GM21786 (cell line): ENCODE results near the gene TRABD2B.

ENCODE experiments used
- ATAC-seq: cut with Tn5 transposase; IDR thresholded peaks from one replicate; pipeline ENCODE4 v1.9.1; 2021; ENCODE audit not compliant: unreplicated experiment

Gene TRABD2B

GRCh38 chr1:47938520-47938919 is 58.7 kb downstream of the TRABD2B start:
- no peak for ATAC-seq

DNA sequence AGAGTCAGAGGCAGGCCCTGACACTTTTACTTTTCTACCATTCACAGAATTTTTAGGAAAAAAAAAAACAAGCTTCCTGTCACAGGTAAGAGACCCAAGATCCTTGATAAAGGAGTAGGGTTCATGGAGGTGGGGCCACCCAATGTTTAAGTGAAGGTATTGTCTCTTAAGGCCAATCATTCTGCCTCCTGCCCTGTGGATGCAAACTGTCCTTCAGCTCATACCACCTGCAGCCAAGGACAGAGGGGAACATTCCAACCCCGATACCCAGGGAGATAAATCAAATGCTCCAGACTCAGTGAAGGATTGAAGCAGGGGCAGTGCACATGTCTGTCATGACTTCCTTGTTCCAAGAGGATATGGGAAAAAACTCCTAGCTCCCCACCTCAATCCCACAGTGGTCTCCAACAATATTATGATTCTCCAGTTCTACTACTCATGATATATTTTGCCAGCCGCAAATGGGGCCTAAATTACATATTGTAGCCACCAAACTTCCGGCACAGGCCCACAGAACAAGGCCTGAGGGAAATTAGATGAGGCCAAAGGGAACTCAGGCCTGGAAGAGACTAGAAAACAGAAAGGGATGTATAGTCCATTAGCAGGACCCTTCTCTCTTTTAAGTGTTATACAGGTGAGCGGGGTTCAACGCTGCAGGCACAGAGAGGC is 59.5 kb downstream of the TRABD2B start:
- ATAC-seq = no peak

DNA sequence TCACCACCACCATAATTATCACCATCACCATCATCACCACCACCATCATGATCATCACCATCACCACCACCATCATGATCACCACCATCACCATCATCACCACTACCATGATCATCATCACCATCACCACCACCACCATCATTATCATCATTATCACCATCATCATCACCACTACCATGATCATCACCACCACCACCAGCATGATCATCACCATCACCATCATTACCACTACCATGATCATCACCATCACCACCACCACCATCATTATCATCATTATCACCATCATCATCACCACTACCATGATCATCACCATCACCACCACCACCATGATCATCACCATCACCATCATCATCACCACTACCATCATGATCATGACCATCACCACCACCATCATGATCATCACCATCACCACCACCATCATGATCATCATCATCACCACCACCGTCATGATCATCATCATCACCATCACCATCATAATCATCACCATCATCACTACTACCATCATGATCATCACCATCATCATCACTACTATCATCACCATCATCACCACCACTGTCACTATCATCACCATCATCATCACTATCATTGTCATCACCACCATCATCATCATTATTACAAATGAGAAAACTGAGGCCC is 60.2 kb downstream of the TRABD2B start:
- no peak for ATAC-seq

GRCh38 chr1:47935856-47936255 is 61.3 kb downstream of the TRABD2B start:
- no peak for ATAC-seq

- ATAC-seq = no peak
Measured at GRCh38 chr1:47935163-47935562, 62.0 kb downstream of the TRABD2B start.

GRCh38 chr1:47934243-47934805 is 62.9 kb downstream of the TRABD2B start:
- no peak for ATAC-seq

GRCh38 chr1:47932743-47933142 is 64.4 kb downstream of the TRABD2B start:
- ATAC-seq = no peak

DNA sequence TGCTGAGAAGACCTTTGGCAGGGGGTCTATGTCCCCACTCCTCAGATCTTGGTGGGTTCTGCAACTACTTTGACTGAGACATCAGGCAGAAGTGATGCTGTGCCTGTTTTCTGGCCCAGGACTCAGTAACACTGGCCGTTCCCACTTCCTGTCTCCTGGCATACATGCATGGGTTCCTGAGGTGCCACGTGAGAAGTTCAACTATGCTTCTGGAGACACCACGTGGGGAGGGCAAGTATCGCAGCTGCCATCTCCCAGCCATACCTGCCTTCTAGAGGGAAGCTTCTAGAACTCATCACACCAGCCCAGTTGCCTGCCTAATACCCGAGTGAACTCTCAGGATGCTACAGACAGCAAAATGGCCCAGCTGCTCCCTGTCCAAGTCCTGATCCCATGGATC is 65.8 kb downstream of the TRABD2B start:
- no peak for ATAC-seq

GRCh38 chr1:47930210-47930840 is 66.9 kb downstream of the TRABD2B start:
- no peak for ATAC-seq

DNA sequence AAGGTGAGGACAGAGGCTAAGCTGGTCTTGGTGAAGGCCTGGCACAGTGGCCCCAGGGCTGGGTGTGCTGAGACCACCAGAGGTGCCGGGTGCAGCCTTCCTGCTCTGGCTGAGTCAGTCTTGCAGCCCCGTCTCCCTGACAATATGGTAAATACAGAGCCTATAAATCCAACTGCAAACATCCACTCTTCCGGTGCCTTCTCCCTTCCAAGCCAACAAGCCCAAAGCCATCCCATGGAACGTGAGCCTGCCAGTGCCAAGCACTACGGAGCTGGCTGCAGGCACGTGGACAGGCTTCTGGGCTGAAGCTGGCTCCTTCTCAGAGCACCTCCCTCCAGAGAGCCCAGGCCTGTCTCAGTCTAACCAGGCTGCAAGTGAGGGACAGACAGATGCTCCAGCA is 70.0 kb downstream of the TRABD2B start:
- no peak for ATAC-seq

DNA sequence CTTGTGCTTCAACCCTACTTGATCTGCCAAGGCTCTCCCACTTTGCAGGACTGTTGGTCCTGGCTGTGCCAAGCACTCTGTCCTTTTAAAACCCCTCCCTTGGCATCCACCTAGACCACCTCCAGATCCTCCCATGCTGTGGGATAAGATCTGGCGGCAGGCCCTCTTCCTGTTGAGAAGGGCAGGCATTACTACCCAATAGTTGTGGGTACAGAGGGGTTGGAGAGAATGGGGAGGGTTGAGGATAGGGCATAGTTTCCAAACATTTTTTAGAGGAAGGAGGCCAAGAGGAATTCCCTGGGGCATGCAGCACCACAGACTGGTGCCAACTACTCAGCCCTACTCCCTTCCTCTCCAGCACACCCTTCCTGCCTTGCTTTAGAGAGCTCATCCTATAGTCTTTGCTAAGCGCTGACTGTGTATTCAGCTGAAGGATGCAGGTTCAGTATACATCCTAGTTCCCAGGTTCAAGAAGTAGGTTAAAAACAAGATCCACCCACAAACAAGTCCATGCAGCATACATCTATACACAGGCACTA is 70.7 kb downstream of the TRABD2B start:
- no peak for ATAC-seq

- ATAC-seq = no peak
Measured at GRCh38 chr1:47924270-47925048, 72.7 kb downstream of the TRABD2B start.

GRCh38 chr1:47921935-47922415 is 75.2 kb downstream of the TRABD2B start:
- ATAC-seq = no peak

DNA sequence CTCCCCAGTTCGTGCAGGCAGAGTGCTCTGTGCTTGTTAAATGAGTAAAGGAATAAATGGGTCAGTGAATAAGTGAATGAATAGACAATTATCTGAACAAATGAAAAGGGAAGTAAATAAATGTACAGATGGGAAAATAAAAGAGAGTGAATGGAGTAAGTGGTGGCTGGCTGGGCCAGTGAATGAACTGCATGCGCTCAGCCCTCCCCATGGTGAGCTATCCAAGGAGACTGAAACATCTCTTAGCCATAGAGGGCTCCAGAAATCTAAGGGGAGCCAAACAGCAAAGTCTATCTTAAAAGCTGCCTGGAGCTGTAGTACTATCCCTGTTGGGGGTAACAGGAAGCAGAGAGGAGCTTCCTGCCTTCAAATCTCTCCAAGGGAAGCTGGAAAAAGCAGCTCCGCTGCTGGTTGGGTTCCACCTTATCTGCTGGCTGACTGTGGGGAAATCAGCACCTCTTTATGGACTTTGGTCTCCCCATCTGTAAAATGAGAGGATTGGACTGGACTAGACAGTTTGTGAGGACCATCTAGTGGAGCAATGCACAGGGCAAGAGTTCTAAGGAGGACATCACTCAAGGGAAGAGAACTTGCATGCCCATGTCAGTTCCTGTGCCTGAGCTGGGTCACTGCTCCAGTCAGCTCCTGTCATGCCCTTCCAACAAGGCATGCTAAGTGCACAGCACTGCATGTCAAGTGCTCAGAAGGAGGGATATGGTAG is 77.9 kb downstream of the TRABD2B start:
- no peak for ATAC-seq

DNA sequence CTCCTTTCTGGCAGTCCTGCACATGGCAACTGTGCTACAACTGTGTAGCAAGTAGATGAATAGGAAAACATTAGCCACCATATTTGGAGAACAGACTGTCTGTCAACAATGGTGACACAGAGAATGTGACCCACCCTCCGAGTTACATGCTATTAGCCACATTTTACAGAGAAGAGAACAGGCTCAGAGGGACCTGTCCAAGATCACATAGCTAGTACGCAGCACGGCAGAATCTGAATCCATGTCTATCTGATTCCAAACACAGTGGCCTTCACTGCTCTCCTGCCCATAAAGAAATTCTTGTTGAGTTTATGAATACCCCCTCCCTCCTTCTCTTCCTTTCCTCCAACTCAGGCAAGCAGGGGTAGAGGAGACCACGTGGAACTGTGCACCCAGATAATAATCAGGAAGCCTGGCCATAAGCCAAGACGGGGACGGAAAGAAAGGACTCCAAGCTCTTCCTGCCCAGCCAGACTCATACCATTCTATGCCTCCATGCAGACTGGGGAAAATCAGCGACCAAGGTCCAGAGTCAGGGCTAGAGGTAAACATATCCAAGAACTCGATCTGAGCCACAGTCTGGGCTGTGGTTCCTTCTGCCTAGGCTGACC is 78.8 kb downstream of the TRABD2B start:
- no peak for ATAC-seq

GRCh38 chr1:47917687-47918086 is 79.5 kb downstream of the TRABD2B start:
- ATAC-seq = no peak

- ATAC-seq = no peak
Measured at GRCh38 chr1:47915677-47916353, 81.4 kb downstream of the TRABD2B start.

- no peak for ATAC-seq
Measured at GRCh38 chr1:47914952-47915676, 82.1 kb downstream of the TRABD2B start.
